SH-SY5Y (cell line): Measurements from ENCODE around the gene HSD17B3.

Source experiments
- GATA2 ChIP-seq: IDR thresholded peaks from 2 replicates; pipeline ENCODE4 v1.6.1; 2011; ENCODE audit warnings: mild to moderate bottlenecking, low read depth, low read length
- GATA3 ChIP-seq: IDR thresholded peaks from 2 replicates; pipeline ENCODE4 v1.6.1; 2011; ENCODE audit warnings: low read depth, mild to moderate bottlenecking, low read length, moderate library complexity

DNA sequence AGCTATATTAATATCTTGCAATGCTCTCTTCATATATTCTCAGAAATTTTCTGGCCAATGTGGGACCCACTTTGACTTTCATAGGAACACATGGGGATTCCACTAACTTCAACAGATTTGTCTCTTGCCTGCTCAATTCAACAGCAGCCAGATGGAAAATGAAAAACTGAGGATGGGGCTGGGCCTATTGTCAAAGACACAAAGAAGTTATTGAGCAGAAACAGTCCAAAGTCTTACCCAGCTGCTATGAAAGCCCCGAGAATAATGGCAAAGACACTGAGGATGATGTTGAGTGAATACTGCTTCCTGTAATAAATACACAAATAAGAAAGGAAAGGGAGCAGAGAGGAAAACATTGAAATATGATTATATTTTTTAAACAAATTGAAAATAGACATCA, 48.9 kb upstream of the HSD17B3 start:
- TF ChIP-seq GATA3 (no peak), GATA2 (no peak)
